Stimulated activated CD8-positive, alpha-beta memory T cell treated with anti-CD3 and anti-CD28 coated beads, Interleukin-4, amount 100 ng/mL, for 4 hours (primary cell): ENCODE data around the gene EVL.

Experiments
- DNase-seq, 2 donors: peaks; one replicate each; pipeline ENCODE4 v3.0.0-alpha.2; 2020; ENCODE audit warnings: low read depth in 2 of 2, low spot score in 1 of 2

EVL gene

GRCh38 chr14:100081997-100082625 is 16.9 kb downstream of the EVL start:
- DNase-seq: no peak

- no peak for DNase-seq
Observed at GRCh38 chr14:100082723-100083122, 17.5 kb downstream of the EVL start.

- DNase-seq: no peak
Observed at GRCh38 chr14:100083706-100084105, 18.5 kb downstream of the EVL start.

GRCh38 chr14:100084591-100084990 is 19.4 kb downstream of the EVL start:
- DNase-seq: no peak

- DNase-seq: no peak
Observed at GRCh38 chr14:100085462-100085861, 20.2 kb downstream of the EVL start.

GRCh38 chr14:100086361-100086760 is 21.1 kb downstream of the EVL start:
- DNase-seq: no peak

- no peak for DNase-seq
Observed at GRCh38 chr14:100088226-100088625, 23.0 kb downstream of the EVL start.

GRCh38 chr14:100091386-100091785 is 26.2 kb downstream of the EVL start:
- DNase-seq: no peak

- DNase-seq: no peak
Observed at GRCh38 chr14:100092832-100093231, 27.6 kb downstream of the EVL start.

GRCh38 chr14:100093319-100093718 is 28.1 kb downstream of the EVL start:
- no peak for DNase-seq

GRCh38 chr14:100096656-100097055 is 31.4 kb downstream of the EVL start:
- DNase-seq: no peak

- no peak for DNase-seq
Observed at GRCh38 chr14:100098171-100098570, 32.9 kb downstream of the EVL start.

GRCh38 chr14:100100032-100100703 is 34.9 kb downstream of the EVL start:
- DNase-seq: no peak

- DNase-seq: no peak
Observed at GRCh38 chr14:100102156-100102785, 37.0 kb downstream of the EVL start.

GRCh38 chr14:100103250-100104005 is 38.2 kb downstream of the EVL start:
- DNase-seq: no peak

GRCh38 chr14:100104006-100104352 is 38.8 kb downstream of the EVL start:
- DNase-seq: no peak

GRCh38 chr14:100104523-100105300 is 39.5 kb downstream of the EVL start:
- DNase-seq: no peak

- DNase-seq: no peak
Observed at GRCh38 chr14:100105357-100106169, 40.3 kb downstream of the EVL start.

- no peak for DNase-seq
Observed at GRCh38 chr14:100106250-100107112, 41.3 kb downstream of the EVL start.
